Fibroblast of mammary gland (primary cell): ENCODE data around the gene TAGAP.
A peak's percentile ranks its signal among the peaks of the same experiment; 100 is the strongest.

Experiments
- DNase-seq: peaks from one replicate; pipeline ENCODE4 v3.0.0-alpha.2; 2010; ENCODE audit warnings: low read depth
- H3K4me3 ChIP-seq: 2 replicates; pipeline ENCODE4 v1.5.1; 2011; ENCODE audit warnings: low read depth, mild to moderate bottlenecking, low read length, moderate library complexity; ENCODE audit not compliant: control insufficient read depth
- TF ChIP-seq, protein P1 (sequence below): conservative IDR thresholded peaks from 2 replicates; pipeline ENCODE4 v1.5.1; 2011; ENCODE audit warnings: low read depth, low read length, inconsistent platforms; ENCODE audit not compliant: control insufficient read depth, insufficient read depth

TAGAP gene

DNA sequence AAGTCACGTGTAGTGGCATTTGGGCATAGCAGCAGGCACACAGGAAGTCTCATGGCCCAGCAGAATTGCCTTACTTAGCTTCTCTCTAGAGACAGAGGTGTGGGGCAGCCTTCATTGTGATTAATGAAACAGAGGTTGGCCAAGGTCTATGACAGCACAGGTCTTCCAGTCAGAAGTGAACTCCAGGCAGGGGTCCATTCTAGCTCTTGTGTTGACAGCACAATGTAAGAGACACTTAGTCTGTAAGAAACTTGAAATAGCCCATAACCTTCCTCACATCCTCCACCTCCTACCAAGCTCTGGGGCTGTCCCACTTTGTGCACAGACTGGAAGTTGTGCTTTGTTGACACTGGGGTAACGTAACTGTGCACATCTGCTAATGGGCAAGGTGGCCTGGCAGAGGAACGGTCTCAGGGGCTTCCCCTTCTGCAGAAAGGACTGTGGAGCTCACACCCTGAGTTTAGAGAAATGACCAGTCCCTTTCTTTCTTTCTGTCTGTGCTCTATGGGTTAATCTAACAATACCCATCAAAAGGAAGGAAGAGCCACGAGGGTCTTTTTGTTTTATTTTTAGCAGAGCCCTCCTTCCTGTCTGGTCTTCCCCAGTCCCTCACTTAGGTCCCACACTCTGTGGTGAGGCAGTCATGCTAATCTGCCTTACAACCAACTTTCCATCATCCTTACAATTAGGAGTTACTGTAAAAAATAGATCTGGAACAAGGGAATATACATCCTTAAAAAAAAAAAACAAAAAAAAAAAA, 35.6 kb upstream of the TAGAP start:
- no peak for DNase-seq
- TF ChIP-seq, protein P1, sequence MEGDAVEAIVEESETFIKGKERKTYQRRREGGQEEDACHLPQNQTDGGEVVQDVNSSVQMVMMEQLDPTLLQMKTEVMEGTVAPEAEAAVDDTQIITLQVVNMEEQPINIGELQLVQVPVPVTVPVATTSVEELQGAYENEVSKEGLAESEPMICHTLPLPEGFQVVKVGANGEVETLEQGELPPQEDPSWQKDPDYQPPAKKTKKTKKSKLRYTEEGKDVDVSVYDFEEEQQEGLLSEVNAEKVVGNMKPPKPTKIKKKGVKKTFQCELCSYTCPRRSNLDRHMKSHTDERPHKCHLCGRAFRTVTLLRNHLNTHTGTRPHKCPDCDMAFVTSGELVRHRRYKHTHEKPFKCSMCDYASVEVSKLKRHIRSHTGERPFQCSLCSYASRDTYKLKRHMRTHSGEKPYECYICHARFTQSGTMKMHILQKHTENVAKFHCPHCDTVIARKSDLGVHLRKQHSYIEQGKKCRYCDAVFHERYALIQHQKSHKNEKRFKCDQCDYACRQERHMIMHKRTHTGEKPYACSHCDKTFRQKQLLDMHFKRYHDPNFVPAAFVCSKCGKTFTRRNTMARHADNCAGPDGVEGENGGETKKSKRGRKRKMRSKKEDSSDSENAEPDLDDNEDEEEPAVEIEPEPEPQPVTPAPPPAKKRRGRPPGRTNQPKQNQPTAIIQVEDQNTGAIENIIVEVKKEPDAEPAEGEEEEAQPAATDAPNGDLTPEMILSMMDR: no peak
- no peak overlapping the region for H3K4me3 ChIP-seq

DNA sequence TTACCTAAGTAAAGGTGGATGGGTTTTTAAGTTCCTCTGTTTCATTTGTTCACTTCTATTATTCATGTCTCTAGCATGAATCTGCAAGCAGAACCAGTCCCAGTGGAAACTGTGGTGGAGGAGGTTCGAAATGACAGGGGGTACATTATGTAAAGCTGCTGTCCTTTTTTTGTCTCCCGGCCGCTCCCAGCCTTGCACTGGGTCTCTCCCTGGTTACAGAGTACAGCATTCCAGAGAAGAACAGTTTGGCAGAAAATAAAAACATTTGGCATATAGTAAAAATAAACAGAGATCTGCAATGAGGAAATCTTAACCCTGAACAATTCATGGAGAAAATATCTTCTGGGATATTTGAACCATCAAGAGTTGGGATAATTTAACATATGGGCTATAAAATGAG, 34.6 kb upstream of the TAGAP start:
- no peak for DNase-seq
- TF ChIP-seq, protein P1: no peak
- no peak overlapping the region for H3K4me3 ChIP-seq

DNA sequence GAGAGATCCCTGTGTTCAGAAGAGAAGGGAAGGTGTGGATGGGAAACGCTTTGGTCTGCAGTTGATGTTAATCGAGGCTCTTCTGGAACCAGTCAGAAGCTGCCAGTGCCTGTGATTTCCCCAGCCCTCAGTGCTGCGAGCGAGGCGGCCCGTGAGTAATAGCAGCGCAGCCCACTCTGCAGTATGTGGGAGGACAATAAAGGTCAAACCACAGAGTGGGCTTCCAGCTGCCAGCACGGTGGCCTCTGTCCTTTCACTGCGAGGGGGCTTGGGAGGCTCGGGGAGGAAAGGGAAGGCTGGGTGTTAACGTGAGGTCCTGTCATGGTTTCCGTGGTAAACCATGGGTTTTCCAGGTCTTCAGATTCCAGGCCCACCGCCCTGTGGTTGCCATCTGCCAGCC, 32.3 kb upstream of the TAGAP start:
- TF ChIP-seq, protein P1: no peak
- H3K4me3 ChIP-seq: no peak overlapping the region
- no peak for DNase-seq

DNA sequence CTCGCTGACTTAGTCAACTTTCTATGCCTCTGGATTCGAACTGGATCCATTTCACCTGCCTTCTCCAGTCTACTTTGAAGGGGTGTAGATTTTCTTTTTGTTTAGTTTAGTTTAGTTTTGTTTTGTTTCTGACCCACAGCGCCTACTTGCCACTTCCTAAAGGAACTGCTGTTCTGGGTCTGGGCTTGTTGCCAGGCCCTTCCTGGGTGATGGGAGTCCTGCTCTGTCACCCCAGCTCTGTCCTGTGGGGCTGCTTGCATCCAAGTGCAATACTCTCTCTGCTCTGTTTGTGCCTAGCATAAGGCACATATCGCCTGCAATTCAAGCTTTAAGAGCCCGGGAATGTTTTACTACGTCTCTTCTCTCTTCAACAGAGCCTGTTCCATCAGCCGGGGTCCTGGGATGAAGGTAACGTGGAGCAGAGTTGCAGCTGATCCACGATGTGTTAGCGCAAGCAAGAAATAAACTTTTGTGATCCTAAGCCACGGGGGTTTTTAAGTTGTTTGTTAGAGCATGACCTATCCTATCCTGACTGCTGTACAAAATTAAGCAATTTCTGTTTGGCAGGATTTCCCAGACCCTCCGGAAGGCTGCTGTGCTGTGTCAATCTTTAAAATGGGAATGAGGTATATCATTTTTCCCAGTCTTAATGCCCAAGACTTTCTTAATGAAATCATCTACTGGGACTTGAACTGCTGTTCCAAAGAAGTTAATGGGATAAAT, 30.9 kb upstream of the TAGAP start:
- DNase-seq: peak; percentile 15
- no peak overlapping the region for H3K4me3 ChIP-seq
- TF ChIP-seq, protein P1: no peak

DNA sequence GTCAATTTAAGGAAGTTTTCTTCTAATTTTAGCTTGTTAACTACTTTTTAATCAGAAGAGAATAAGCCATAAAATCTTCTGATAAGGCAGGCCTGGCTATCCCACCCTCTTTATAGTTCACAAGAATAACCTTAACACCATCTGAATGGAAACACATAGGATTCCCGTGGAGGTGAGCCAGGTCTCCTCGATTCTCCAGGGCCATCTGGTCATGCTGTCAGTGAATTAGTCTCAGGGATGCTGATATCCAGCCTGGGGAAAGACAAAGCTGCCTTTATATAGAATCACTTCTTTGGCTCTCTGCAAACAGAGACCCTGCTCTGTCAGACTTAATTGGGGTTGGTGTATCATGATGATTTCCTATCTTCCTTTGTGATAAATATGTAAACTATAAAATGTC, 30.1 kb upstream of the TAGAP start:
- DNase-seq: no peak
- no peak overlapping the region for H3K4me3 ChIP-seq
- TF ChIP-seq, protein P1: no peak

DNA sequence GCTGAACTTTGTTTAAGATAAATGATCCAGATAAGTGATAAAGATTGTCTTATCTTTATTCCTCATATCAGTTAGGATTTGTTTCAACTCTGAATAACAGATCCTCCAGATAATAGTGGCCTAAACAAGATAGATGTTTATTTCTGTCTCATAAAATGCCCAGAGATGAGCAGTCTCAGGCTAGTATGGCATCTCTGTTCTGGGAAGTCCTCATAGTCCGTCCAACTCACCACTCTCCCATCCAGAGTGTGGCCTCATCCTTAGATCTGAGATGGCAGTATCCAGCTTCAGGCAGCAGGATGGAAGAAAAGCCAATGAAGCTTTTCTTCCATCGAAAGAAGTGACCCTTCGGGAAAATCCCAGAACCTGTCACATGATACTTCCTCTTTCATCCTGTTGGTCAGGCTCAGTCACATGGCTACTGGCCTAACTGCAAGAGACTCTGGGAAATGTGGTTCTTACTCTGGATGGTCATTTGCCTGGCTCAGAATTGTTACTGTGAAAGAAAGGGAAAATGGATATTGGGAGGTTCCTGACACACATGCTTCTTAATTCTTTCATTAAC, 29.4 kb upstream of the TAGAP start:
- DNase-seq: peak; percentile 53
- peak overlapping the region; percentile 8 for H3K4me3 ChIP-seq
- TF ChIP-seq, protein P1: no peak
